Type B pancreatic cell (in vitro differentiated cells): ENCODE results near the gene SPIRE1. TPM values are rescaled to one million over a fixed set of nuclear protein-coding genes. Genes with fewer than 3 reads are reported as not detected.

Experiments
- DNase-seq: peaks from one replicate; pipeline ENCODE4 v3.0.0; 2021; ENCODE audit warnings: mixed read lengths; ENCODE audit not compliant: unreplicated experiment; ENCODE audit errors: extremely low spot score
- H3K27ac Mint-ChIP-seq: 2 replicates; pipeline ENCODE4 v1.8.0; 2021; ENCODE audit warnings: mild to moderate bottlenecking, mixed read lengths
- H3K27me3 Mint-ChIP-seq: 2 replicates; pipeline ENCODE4 v1.8.0; 2021; ENCODE audit warnings: mixed read lengths
- H3K36me3 Mint-ChIP-seq: 2 replicates; pipeline ENCODE4 v1.8.0; 2021; ENCODE audit warnings: mixed read lengths
- H3K4me1 Mint-ChIP-seq: one replicate; pipeline ENCODE4 v1.8.0; 2021; ENCODE audit warnings: mixed read lengths; ENCODE audit not compliant: unreplicated experiment
- H3K4me3 Mint-ChIP-seq: 2 replicates; pipeline ENCODE4 v1.8.0; 2021; ENCODE audit warnings: mild to moderate bottlenecking, mixed read lengths
- H3K9me3 Mint-ChIP-seq: 2 replicates; pipeline ENCODE4 v1.8.0; 2021; ENCODE audit warnings: mixed read lengths
- CTCF ChIP-seq: fragments of 200-600 bp; sonication (generic); conservative IDR thresholded peaks from 2 replicates; pipeline ENCODE4 v1.5.0; 2021; ENCODE audit warnings: antibody characterized with exemption, mild to moderate bottlenecking
- total RNA-seq: library from RNA; stranded (reverse); gene quantifications from 2 replicates; pipeline ENCODE4 v1.2.1, GENCODE V29; 2021; ENCODE audit warnings: low replicate concordance

The SPIRE1 gene
- total RNA-seq, 1 donor from 2014 or later, result 25.2 TPM

DNA sequence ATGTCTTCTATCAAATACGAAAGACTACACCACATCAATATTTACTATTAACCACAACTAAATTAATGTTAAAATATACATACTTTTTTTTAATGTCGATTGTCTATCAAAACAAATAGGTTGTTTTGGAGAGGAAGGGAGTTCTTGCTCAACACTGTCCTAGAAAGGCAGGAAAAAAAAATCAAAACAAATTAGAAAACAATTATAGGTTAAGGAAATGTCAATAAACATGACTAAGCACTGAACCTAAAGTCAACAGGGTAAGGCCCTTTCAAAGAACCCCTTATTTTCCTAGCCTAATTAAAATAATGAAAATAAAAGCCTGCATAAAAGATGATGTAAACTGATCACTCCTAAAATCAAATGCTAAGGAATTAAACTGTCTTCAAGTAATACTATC lies 41.8 kb upstream of the SPIRE1 start:
- no peak for DNase-seq
- Mint-ChIP-seq H3K27me3 (no peaks in the 10 kb centered on the region), H3K4me3 (no peak overlapping the region), H3K9me3 (no peaks in the 10 kb centered on the region), H3K4me1 (peaks cover 37% of the 10 kb centered on the region), H3K27ac (no peak overlapping the region), H3K36me3 (peaks cover 14% of the 10 kb centered on the region)
- no peak for TF ChIP-seq CTCF

DNA sequence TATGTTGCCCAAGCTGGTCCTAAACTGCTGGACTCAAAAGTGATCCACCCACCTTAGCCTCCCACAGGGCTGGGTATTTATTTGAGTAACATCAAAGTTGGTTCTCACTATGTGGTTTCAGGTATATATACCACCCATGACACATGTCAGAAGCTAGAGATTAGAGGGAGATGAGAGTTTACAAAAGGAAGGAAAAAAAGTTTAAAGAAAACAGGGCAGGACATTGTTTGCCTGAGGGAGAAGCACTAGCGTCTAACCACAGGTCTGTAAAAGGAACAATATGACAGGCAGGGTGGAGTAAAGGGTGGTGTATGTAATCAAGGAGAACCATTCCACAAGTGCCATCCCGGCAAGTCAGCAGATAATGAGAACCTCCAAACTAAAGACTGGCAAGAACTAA lies 36.1 kb upstream of the SPIRE1 start:
- Mint-ChIP-seq H3K4me3 (peak overlapping the region; percentile 4), H3K4me1 (peaks cover 7% of the 10 kb centered on the region), H3K36me3 (peaks cover 11% of the 10 kb centered on the region), H3K9me3 (no peaks in the 10 kb centered on the region), H3K27ac (peak overlapping the region; percentile 67), H3K27me3 (no peaks in the 10 kb centered on the region)
- TF ChIP-seq CTCF, result no peak
- no peak for DNase-seq

DNA sequence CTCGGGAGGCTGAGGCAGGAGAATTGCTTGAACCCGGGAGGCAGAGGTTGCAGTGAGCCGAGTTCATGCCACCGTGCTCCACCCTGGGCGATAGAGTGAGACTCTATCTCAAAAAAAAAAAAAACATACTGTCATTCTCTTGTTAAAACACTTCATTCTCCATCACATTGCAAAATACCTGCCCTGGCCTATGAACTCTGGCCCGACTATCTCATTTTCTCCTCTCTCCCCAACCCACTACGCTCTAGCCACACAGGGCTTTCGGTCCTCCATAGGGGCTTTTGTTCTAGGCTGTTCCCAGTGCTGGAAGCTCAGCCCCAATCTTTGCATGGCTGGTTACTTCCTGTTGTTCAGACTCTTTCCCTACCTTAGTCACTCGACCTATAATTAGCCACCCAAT lies 34.3 kb upstream of the SPIRE1 start:
- H3K9me3 Mint-ChIP-seq, result no peaks in the 10 kb centered on the region
- peaks cover 5% of the 10 kb centered on the region for H3K36me3 Mint-ChIP-seq
- no peaks in the 10 kb centered on the region for H3K27me3 Mint-ChIP-seq
- H3K27ac Mint-ChIP-seq, result no peak overlapping the region
- H3K4me3 Mint-ChIP-seq, result no peak overlapping the region
- no peaks in the 10 kb centered on the region for H3K4me1 Mint-ChIP-seq
- TF ChIP-seq CTCF, result no peak
- no peak for DNase-seq

DNA sequence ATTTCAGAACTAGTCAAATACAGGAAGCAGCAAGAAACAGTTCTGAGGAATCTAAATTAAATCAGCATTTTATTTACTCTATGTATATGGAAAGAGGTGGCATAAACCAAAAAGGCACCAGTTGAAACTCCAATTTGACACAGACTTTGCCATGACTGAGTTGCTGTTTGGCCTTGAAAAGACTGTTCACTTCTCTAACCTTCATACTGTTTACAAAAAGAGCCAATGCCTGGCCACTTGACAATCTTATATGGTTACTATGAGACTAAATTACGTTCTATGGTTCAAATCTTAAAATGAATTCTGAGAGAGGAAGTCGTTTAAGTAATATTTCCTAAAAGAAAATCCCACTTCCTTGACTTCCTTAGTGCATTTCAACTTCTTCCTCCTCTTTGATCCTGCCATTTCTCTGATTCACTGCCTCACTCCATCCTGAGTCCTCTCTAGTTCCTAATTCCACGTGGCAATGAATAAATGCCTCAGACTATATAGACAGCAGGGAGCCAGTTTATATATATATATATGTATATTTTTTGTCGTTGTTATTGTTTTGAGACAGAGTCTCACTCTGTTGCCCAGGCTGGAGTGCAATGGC lies 31.4 kb upstream of the SPIRE1 start:
- no peak overlapping the region for H3K27ac Mint-ChIP-seq
- H3K4me3 Mint-ChIP-seq, result no peak overlapping the region
- H3K4me1 Mint-ChIP-seq, result no peaks in the 10 kb centered on the region
- TF ChIP-seq CTCF, result no peak
- DNase-seq, result no peak
- H3K36me3 Mint-ChIP-seq, result peaks cover 5% of the 10 kb centered on the region
- no peaks in the 10 kb centered on the region for H3K27me3 Mint-ChIP-seq
- H3K9me3 Mint-ChIP-seq, result no peaks in the 10 kb centered on the region

DNA sequence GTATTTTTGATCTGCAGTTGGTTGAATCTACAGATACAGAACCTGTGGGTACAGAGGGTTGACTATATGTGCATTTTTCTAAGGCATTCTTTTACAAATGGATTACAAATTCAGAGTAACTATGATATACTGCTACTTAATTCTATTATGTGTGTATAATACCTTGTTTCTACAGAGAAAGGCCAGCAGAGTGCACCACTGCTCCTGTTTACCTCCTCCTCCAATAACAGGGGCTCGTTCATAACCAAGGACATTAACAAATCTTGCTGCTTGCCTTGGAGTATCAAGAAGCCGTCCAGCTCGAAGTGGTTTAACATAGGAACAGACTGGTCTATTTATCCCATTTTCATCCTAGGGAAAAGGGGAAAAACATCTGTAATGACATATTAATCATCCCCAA lies 28.2 kb upstream of the SPIRE1 start:
- no peak overlapping the region for H3K4me3 Mint-ChIP-seq
- DNase-seq, result no peak
- peak; percentile 25 for TF ChIP-seq CTCF
- H3K27me3 Mint-ChIP-seq, result no peaks in the 10 kb centered on the region
- peaks cover 3% of the 10 kb centered on the region for H3K36me3 Mint-ChIP-seq
- no peaks in the 10 kb centered on the region for H3K4me1 Mint-ChIP-seq
- H3K27ac Mint-ChIP-seq, result no peak overlapping the region
- H3K9me3 Mint-ChIP-seq, result no peaks in the 10 kb centered on the region
